ENCODE measurements around the gene NTRK1. TPM values are rescaled to one million over a fixed set of nuclear protein-coding genes. Genes with fewer than 3 reads are reported as not detected.

Gene NTRK1
- total and polyA plus RNA-seq, 2 donors (not counting 1 experiment from before 2014, with no cell fraction given), result not detected

DNA sequence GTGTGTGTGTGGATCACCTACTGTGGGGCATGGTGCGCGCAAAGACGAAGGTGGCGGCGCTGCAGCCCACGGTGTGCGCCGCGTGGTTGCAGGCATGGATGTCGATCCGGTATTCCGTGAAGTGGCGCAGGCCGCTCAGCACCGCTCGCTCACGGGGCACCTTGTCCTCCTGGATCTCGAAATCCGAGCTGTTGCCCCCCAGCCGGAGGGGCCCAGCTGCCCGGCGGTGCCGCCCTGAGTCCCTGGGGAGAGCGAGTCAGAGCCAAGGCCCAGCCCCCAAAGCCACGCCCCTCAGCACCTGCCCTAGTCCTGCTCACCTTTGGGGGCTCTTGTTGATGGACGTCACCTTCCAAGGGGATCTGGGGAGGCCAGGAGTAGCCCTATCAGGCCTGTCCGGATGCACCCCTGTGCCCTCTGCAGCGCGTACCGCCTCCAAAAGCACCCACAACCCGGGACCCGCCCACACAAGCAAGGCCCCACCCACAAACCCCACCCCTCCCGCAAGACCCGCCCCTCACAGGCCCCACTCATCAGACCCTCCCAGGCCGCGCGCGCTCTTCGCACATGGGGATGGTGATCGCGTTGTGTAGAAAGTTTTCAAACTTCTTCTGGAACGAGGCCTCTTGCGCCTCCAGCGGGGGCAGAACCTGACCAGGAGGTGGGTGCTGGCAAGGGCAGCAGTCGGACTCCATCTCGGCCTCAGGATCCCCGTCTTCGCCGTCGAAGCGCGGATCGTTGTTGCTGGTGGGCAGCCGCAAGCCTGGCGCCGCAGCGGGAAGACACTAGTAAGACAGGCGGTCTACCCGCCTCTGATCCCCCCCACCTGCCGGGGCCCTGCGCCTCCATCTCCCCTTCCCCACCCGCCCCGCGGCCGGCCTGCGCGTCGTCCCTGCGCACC, 15.4 kb upstream of the NTRK1 start:
- Mint-ChIP-seq H3K27ac (no peak overlapping the region), H3K27me3 (peaks cover 77% of the 10 kb centered on the region), H3K9me3 (ENCODE audit: insufficient read depth) (no peaks in the 10 kb centered on the region), H3K4me3 (peak overlapping the region; percentile 62), H3K4me1 (peaks cover 17% of the 10 kb centered on the region)
- DNase-seq (peak; percentile 28), ATAC-seq (ENCODE audit: low read depth) (no peak)
- no peak overlapping the region for H3K27ac ChIP-seq (ENCODE audit: low read length in 2 of 2)
- TF ChIP-seq, protein P1, sequence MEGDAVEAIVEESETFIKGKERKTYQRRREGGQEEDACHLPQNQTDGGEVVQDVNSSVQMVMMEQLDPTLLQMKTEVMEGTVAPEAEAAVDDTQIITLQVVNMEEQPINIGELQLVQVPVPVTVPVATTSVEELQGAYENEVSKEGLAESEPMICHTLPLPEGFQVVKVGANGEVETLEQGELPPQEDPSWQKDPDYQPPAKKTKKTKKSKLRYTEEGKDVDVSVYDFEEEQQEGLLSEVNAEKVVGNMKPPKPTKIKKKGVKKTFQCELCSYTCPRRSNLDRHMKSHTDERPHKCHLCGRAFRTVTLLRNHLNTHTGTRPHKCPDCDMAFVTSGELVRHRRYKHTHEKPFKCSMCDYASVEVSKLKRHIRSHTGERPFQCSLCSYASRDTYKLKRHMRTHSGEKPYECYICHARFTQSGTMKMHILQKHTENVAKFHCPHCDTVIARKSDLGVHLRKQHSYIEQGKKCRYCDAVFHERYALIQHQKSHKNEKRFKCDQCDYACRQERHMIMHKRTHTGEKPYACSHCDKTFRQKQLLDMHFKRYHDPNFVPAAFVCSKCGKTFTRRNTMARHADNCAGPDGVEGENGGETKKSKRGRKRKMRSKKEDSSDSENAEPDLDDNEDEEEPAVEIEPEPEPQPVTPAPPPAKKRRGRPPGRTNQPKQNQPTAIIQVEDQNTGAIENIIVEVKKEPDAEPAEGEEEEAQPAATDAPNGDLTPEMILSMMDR (IDR thresholded peaks at IDR 0.05), result no peak
- no peak for TF ChIP-seq EZH2 (IDR thresholded peaks at IDR 0.05; ENCODE audit: borderline replicate concordance, insufficient read depth, low read depth, low read length, poor library complexity, severe bottlenecking)
- H3K9ac ChIP-seq (ENCODE audit: low read length), result no peak overlapping the region
- intact Hi-C loops (cut with micrococcal nuclease), result no loop called here
- no peak overlapping the region for H2AFZ ChIP-seq (ENCODE audit: insufficient read depth, low read depth, low read length, poor library complexity, severe bottlenecking)
- ChIA-PET POLR2A (no interaction called here), CTCF (interaction anchor here (1.2 kb wide), 1 partner anchor 10 kb away, joined by 3 read pairs; no protein-coding TSS in a partner anchor)
- 16% methylated on average over 51 of the region's 69 CpGs for WGBS (ENCODE audit: insufficient coverage)
- H3K36me3 ChIP-seq (replicated peaks in 1 of 2; ENCODE audit: control extremely low read depth in 1 of 2, control insufficient read depth in 1 of 2, extremely low read depth in 1 of 2, insufficient read depth in 2 of 2, low read length in 1 of 2), result no peaks in the 10 kb centered on the region
- H3K79me2 ChIP-seq (ENCODE audit: control insufficient read depth, insufficient read depth, low read length), result no peaks in the 10 kb centered on the region
- peak overlapping the region; percentile 43 for H3K4me2 ChIP-seq (replicated peaks; ENCODE audit: low read depth, low read length, poor library complexity, severe bottlenecking)
- no peak overlapping the region for H3K4me3 ChIP-seq (ENCODE audit: control extremely low read depth in 1 of 5, extremely low read depth in 1 of 5, insufficient read depth in 1 of 5, low read depth in 2 of 5, low read length in 4 of 5)
- H3K27me3 ChIP-seq (replicated peaks in 1 of 4; ENCODE audit: control extremely low read depth in 1 of 4, control insufficient read depth in 3 of 4, insufficient read depth in 4 of 4, low read length in 3 of 4), result peaks cover 0 to 65% (median 28%) of the 10 kb centered on the region in 4 experiments
- H4K20me1 ChIP-seq (ENCODE audit: control insufficient read depth, insufficient read depth, low read length, poor library complexity, severe bottlenecking), result no peaks in the 10 kb centered on the region
- H3K4me1 ChIP-seq (ENCODE audit: control insufficient read depth in 2 of 2, insufficient read depth in 2 of 2, low read length in 2 of 2), result peaks cover 8 to 12% of the 10 kb centered on the region in 2 donors
- peaks cover 0 to 9% (median 0%) of the 10 kb centered on the region in 3 donors for H3K9me3 ChIP-seq (ENCODE audit: control extremely low read depth in 1 of 3, control insufficient read depth in 2 of 3, insufficient read depth in 1 of 3, low read length in 2 of 3)

All from B cell (primary cell).